Stimulated activated CD4-positive, alpha-beta T cell treated with anti-CD3 and anti-CD28 coated beads, Interleukin-4, amount 100 ng/mL, for 48 hours (primary cell): ENCODE data around the gene COLEC12.

Experiments used
- DNase-seq, 2 donors: peaks; one replicate each; pipeline ENCODE4 v3.0.0-alpha.2; 2020; ENCODE audit warnings: low read depth in 2 of 2

Gene COLEC12

DNA sequence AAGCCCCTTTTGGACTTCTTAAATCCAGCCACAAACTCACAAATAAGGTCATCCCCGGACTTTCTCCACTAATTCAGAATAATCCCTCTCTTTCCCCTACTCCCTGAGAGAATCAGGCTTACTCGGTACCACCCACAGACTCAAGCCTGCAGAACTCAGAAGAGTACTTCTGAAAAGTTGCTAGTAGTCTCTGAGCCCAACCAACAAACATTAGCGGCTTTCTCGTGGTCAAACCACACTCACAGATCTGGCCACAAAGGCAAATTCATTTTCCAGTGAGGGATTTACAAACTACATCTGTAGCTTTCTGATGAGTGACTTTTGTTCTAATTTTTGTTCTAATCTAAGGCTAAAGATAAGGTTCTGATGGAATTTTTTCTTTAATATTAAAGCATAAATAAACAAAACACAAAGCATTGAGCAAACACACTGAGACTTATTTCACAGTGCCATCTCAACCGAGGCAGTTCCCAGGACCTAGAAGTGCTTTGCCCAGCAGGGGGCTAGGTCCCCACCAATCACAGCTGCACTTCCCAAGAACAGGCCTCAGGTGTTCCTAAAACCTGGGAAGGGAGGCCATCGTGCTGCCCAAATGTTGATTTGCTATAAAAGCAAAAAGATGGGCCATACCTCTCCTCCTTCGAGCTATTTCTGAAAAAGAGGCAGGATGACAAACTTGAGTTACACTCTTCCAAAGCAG lies 110.7 kb downstream of the COLEC12 start:
- DNase-seq = no peak

DNA sequence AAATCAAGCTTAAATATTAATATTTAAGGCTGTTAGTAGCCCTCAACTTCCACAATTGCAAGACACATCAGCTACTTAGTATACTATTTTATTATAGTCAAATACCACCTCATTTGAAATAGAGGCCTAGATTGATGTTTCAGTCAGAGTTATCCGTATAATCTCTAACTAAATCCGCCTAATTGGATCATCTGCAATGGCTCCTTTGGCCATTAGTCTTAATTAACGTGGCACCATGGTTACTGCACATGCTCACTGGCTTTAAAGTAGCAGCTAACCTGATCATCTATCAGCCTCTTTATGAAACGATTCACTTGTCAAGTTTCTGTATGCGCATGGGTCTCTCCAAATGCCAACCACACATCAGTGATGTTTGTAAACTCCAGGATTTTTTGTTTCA lies 112.3 kb downstream of the COLEC12 start:
- no peak for DNase-seq

DNA sequence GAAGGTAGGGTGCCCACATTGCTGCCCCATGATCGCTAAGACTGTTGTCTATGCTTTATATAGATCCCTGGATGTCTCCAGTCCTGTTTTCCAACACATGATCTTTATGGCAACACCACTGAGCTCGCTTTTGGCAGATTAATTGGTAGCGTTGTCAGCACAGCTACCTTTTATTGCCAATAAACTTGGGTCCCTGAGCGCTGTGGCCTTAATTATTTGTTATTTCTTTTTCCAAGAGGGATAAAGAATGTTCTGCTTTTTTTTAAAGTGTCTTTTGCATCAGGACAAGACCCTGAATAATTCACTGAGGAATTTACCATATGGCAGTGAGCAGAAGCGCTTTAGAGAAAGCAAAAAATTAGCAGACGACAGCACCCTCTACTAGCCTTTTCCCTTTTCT lies 113.5 kb downstream of the COLEC12 start:
- DNase-seq = no peak

DNA sequence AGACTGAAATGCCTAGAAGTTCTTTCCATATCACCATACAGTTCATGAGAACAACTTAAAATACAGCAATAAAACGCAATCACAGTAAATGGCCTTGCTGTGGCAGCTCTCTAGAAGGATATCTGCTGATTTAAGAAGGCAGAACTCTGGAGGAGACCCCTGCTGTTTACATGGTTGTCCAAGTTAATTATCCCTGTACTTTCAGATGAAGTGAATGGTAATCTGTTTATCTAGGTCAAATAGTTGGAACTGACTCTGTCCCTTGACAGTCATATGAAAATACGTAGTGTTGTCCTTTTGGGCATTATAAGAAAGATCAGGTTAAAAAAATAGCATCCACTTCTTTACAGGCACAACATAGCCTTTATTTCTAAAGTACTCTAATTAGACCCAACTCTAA lies 115.6 kb downstream of the COLEC12 start:
- DNase-seq = no peak

DNA sequence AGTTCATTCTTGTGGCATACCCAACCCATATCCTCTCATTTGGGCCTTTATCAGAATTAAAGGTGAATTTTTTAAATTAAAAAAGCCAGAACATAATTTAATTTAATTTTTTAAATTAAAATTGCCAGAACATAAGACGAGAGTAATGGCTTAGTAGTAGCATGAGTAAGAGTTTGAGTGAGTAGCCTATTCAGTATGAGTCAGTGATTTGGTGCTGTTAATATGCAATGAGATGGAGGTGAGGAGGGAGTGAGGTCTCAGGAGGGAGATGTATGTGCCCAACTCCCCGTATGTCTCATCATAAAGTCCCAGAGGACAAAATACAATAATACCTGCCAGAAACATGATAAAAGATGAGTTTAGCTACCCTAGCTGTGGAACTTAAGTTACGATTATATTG lies 117.4 kb downstream of the COLEC12 start:
- no peak for DNase-seq

DNA sequence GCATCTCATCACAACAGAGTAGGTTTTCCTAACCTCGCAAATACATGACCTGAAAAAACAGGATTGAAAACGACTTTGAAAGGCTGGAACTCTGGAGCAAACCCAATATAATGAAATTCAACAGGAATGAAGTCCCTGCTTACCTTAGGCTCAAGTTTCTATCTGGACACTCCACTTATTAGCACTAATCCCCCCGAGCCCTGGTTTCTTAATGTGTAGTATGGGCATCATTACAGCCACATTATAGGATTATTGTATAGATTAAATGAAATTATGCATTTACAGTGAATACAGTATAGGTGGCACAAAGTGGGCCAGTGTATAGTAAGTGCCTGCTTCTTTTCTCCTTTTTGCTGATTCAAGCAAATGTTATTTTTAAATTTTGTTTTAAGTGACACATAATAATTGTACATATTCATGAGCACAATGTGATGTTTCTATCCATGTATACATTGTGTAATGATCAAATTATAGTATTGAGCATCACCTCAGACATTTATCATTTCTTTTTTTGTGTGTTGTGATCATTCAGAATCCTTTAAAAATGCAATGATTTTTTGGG lies 118.0 kb downstream of the COLEC12 start:
- DNase-seq = no peak

DNA sequence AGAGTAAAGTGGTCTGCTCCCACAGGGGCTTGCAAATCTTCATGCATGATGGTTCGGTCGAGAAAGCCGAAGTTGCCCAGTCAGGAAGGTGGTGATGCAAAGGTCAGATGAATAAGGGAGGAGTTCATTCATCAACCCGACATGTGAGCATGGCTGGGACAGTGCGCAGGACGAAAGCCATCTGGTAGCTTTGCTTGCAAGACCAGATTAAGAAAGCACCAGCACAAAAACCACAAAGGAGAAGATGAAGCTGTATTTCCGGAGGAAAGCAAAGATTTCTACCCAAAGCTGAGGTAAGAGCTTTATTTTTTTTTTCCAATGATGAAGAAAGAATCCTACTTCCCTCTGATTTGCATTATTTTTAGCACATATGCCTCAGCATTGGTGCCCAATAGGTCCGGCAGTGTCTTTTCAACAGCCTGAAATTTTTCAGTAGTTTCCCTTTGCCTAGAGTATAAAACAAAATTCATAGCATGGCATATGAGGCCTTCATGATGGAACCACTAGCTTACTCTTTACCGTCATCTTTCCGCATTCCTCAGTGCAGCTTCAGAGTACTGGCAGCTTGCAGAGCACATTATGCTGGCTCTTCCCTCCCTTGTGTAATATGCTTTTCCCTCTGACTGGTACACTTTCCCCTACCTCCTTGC lies 120.7 kb downstream of the COLEC12 start:
- DNase-seq = no peak

DNA sequence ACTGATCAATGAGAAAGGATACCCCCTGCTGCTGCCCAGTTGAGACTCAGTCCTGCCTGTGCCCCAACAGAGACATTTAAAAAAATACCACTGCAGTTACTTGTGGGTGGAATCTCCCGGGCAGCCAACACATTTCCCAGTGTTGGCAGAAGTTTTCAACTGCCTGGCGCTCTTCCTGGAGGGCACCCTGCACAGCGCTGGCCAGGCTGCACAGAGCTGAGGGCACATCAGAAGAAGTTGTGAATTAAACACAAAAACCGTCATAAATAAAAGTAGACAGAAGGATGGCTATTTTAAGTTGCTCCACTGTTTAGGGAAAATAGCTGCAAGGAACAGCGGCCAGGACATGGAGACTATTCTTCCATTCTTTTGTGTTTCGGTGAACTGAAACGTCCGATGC lies 122.4 kb downstream of the COLEC12 start:
- DNase-seq = no peak

DNA sequence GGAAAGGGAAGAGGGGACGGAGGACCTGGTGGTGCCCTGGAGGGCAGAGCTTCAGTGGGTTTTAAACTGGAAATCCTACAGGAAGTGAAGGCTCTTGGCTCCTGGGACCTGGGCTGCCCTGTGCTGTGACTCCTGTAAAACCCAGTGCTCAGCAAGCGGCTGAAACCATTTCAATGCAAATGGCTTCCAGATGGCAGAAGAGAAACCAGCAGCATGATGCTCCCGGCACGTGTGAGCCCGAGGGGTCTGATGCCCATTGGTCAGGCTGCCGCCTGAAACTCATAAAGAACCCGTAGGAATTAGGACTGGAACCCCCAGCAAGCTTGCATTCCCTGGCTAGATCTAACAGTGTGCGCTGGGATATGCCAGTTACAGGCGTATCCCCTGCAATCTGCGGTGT lies 123.4 kb downstream of the COLEC12 start:
- DNase-seq = no peak

DNA sequence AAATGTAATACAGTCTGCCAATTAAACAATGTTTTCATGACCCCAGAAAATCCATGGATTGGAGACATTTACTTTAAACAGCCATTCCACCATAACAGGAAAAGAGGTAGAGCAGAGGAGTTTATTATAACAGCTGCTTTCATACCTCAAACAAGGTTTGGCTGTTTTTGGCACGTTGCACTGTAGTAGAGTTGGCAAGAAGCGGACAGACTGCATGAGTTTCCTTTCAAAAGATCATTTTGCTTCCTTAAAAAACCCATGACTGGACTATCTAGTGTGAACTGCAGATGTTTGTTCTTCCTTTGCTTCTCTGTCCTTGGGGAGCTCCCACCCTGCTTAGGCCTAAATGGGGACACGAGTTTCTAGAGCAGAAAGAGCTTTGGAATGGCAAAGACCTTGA lies 124.2 kb downstream of the COLEC12 start:
- no peak for DNase-seq

DNA sequence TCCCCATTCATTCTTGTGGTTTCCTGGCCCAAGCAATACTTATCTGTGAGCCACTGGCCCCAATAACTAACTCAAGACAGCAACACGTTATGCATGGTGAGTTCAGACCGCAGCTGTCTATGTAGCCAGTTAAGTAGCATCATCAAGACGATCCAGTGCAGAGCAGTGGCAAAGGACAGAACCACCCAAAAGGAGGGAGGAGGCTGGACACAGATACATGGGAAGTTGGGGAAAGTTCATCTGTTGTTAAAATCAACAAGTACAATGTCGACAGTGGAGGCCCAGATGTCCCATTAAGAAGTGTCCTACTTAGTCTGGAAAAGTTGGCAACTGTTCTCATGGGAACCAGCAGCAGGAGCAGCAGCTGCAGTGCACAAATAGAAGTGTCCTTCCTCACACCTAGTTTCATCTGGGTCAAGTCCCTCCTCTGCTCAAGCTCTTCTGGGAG lies 125.8 kb downstream of the COLEC12 start:
- no peak for DNase-seq

DNA sequence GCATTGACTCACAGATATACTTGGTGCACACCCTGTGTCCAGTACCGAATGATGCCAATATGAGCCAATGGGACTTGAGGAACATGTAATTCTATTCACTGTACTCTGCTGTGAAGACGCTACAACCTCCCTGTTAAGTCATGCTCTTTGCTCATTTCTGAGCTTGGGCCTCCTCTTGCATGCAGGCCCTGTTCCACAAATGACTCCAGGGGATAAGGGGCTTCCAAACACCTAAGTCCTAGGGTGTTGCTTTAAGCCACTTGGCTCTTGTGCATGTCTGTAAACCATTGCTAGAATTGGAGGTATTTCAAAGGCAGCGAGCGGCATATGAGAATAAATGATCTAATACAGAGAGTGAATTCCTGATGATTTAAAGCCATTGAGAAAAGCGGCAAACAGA lies 126.7 kb downstream of the COLEC12 start:
- no peak for DNase-seq

DNA sequence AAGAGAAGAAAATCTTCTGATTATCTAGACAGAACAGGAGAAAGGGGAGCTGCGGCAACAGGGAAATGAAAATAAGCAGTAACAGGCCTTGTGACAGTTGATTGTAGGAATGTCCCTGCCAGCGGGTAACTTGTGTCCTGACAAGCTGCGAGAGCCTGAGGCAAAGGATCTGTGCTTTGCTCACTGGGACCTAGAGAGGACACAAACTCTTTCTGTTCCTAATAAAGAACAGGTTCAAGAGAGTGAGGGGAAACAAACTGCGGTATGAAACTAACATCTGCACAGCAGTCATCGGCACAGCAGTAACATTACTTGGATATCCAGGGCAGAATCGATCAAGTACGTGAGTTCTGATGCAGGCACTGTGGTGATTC lies 128.9 kb downstream of the COLEC12 start:
- no peak for DNase-seq

DNA sequence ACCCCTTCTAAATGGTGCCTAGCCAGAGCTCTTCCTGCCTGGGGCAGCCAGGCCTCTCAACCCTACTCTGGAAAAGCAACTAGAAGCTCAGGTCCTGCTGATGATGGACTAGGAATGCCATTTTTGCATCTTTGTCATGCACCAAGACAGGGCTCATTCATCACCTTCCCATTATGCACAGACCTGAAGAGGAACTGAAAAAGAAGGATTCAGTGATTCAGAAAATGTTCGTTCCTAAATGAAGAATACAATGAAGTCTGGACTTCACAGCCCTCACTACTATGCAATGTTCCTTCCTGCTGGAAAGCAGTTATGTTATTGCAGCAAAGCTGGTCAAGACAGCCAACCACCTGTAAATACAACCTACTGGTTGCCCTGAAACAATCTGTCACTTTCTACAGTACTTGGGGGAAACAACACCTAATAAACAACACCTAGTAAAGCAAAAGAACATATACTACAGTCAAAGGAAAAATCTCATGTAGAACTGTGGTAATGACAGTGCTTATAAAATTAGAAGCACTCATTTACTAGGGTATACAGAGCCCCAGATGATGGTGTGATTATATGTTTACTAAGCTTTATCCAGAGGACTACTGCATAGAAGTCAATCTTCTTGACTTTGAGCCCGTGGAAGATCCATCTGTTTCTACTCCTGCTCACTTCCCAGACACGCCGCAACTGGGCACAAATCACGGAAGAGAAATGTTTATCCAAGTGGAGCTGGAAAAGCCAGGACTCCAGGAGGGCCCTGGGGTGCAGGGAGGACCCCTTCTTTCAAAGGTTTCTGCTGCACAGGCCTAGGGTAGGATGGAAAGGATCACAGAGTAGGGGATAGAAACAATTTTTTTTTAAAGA lies 129.5 kb downstream of the COLEC12 start:
- DNase-seq = no peak

DNA sequence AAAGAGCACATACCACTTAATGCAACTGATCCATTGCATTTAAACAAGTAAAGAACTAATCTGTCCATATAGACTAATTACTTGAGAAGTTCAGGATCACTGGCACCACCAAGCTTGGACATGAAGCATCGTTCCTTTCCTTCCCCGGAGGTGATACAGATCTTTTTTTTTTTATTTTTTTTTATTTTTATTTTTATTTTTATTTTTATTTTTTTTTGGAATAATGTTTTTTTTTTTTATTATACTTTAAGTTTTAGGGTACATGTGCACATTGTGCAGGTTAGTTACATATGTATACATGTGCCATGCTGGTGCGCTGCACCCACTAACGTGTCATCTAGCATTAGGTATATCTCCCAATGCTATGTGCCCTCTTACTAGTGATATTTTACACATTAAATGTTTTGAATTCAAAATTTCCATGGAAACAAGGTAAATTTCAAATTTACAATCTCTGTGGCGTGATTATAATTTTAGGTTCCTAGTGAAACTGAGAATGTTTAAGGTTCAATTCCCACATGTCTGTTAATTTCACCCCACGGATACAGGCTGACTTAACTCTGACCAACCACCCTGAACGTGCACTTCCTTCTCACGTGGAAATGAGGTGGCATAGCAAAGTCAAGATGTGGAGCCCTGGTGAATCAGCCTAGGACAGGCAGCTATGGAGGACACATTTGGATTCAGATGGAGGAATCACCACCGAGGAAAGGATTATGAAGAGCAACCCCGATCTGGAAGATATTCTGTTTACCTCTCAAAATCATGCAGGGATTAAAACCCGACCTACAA lies 131.1 kb downstream of the COLEC12 start:
- DNase-seq = no peak

DNA sequence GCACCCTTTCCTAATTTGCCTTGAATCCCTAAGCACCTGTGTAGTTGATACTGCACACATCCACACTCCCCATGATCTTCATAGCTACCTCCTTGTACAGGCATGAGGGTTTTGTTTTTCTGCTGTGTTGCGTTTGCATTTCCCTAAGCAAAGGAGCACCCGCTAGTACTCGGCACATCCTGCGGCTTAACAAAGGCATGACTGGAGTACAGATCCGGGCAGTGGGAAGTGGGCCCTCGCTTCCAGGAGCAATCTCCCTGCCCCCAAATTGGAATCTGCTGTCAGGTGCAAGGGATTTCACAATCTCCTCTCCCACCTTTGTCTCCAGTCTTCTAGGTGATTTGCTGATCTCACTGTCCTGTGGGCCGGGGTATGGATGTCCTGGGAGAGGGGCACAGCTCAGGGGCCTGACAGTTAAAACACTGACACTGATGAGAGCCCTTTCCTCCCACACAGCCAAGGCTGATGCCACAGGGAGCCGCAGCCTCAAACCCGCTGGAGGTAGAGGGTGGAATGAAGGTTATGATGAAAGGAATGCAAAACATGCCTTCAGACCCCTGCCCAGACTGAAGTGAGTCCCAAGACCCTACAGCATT lies 133.9 kb downstream of the COLEC12 start:
- DNase-seq = no peak

DNA sequence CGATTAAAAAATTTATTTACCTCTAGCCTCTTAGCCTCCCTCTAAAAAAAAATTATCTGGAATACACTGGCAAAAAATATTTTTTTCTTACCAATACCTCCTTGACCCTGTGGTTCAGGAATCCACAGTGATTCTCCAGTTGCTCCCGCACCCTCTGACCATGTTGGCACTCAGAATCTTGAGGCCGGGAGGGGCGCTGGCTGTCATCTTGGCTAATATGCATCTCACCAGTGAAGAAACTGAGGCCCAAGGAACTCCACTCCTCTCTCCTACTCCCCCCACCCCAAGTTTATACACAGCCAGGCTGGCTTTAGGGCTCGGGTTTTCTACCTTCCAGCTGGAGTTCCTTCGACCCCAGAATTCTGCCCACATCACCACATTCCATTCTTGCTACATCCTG lies 134.8 kb downstream of the COLEC12 start:
- DNase-seq = no peak

DNA sequence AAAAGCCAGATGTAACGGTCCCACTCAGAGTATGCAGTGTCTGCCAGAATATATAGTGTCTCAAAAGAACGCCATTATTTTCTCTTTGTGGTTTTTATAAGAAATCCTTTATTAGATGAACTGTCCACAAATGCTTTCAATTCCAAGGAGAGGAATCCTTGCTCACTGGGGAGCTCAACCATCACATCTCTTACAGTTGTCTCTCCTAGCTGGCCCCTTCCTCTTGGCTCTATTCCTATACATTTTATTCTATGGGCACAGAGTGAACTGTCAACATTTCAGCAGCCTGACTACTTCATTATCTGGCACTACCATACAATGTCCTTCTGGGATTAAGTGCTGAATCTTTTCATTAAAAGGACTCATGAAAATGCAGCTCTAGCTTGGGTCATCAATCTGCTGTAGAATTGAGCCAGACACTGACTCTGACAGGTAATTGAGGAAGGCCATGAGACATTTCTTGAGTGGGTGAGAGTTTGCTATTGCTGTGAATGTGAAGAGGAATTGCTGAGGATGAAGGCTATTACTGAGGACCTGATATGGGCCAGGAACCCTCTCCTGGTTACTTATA lies 136.2 kb downstream of the COLEC12 start:
- DNase-seq = no peak

DNA sequence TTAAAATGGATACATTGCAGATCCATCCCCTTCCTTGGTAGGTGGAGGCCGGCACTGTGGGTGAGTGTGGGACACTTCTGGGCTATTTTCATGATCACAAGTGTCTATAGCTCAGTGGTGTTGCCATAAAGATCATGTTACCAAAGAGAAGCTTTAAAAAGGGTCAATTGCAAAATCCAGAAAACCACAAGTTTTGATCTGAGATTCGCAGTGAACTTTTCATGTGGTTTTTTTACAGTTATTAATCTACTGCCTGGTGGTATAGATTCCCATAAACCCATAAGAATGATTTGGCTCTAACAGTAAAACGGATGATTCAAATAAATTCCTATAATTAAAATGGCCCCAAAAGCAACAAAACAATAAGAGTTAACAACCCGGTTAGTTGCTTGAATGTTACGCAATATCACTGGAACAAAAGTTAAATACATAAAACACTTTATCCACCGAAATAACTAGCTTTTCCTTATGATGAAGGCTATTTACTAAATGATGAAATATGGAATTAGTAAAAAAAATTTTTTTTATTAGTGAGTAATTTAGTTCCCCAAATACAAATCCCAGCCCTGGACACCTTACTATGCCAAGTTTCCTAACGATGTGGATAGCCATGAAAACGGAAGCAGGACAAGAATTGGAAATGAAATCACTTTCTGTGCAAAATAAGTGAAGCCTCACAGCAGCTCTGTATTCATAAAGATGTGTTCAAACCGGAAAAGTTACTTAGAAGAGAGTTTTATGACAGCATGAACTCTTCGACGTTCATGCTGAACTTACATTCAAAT lies 137.0 kb downstream of the COLEC12 start:
- DNase-seq = no peak
